ENCODE results near the gene RPL10A. TPM values are rescaled to one million over a fixed set of nuclear protein-coding genes. Genes with fewer than 3 reads are reported as not detected.

The RPL10A gene
- total RNA-seq, 1 donor from 2014 or later = 1,245 TPM

DNA sequence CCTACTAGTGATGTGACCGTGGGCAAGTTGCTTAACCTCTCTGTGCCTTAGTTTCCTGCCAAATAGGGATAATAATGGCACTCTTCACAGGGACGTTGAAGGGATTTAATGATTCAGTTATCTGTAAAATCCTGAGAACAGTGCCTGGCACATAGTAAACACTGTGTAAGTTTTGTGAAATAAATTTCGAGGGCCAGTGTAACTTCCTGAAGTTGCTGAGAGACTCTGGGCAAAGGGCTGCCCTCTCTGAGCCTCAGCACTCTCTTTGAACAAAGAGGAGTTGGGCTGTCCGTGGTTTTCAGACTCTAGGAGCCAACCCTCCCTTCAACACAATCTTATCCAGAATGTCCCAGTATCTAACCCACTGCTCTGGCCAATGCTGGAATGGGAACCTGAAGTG, 31.2 kb downstream of the RPL10A start:
- Mint-ChIP-seq H3K4me1 (ENCODE audit: unreplicated experiment) (peaks cover 40% of the 10 kb centered on the region), H3K27ac (ENCODE audit: unreplicated experiment) (no peak overlapping the region), H3K36me3 (ENCODE audit: unreplicated experiment) (no peaks in the 10 kb centered on the region), H3K9me3 (ENCODE audit: unreplicated experiment) (no peaks in the 10 kb centered on the region), H3K27me3 (ENCODE audit: unreplicated experiment) (no peaks in the 10 kb centered on the region), H3K4me3 (ENCODE audit: unreplicated experiment) (no peak overlapping the region)
- TF ChIP-seq, protein P1, sequence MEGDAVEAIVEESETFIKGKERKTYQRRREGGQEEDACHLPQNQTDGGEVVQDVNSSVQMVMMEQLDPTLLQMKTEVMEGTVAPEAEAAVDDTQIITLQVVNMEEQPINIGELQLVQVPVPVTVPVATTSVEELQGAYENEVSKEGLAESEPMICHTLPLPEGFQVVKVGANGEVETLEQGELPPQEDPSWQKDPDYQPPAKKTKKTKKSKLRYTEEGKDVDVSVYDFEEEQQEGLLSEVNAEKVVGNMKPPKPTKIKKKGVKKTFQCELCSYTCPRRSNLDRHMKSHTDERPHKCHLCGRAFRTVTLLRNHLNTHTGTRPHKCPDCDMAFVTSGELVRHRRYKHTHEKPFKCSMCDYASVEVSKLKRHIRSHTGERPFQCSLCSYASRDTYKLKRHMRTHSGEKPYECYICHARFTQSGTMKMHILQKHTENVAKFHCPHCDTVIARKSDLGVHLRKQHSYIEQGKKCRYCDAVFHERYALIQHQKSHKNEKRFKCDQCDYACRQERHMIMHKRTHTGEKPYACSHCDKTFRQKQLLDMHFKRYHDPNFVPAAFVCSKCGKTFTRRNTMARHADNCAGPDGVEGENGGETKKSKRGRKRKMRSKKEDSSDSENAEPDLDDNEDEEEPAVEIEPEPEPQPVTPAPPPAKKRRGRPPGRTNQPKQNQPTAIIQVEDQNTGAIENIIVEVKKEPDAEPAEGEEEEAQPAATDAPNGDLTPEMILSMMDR (IDR thresholded peaks at IDR 0.05) = no peak
- DNase-seq (ENCODE audit: extremely low spot score, unreplicated experiment) = no peak

DNA sequence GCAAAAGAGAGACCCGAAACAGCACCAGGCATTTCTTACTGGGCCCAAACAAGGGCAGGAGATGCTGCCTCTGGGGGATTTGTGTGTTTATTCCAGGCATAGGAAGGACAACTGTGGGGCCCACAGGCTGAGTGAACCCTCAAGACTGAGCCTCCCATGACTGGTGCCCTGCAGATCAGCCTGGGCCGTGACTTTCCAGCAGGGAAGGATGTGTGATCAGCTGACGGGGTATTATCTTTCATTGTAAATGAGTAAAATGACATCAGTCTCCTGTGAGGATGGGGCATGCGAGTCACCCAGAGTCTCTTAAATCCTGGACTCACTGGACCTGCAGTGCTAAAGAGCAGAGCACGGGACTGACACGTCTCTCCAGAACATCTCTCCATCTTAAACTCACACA, 32.6 kb downstream of the RPL10A start:
- peaks cover 5% of the 10 kb centered on the region for H3K27me3 Mint-ChIP-seq (ENCODE audit: unreplicated experiment)
- no peak for DNase-seq (ENCODE audit: extremely low spot score, unreplicated experiment)
- no peaks in the 10 kb centered on the region for H3K36me3 Mint-ChIP-seq (ENCODE audit: unreplicated experiment)

DNA sequence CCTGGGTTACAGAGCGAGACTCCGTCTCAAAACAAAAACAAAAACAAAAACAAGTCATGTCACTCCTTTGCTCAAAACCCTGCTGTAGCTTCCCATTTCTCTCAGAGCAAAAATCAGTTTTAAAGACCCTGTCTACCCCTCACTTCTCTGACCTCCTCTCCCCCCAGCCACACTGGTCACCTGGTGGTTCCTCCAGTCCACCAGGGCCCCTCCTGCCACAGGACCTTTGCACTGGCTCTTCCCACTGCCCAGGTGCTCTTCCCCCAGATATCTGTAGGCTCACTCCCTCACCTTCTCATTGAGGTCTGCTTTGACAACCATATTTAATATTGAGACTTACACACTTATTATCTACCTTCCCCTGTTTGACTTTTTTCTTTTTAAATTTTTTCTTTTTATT, 33.6 kb downstream of the RPL10A start:
- H3K4me3 Mint-ChIP-seq (ENCODE audit: unreplicated experiment) = no peak overlapping the region
- H3K36me3 Mint-ChIP-seq (ENCODE audit: unreplicated experiment) = no peaks in the 10 kb centered on the region
- H3K27me3 Mint-ChIP-seq (ENCODE audit: unreplicated experiment) = peaks cover 5% of the 10 kb centered on the region
- H3K9me3 Mint-ChIP-seq (ENCODE audit: unreplicated experiment) = no peaks in the 10 kb centered on the region
- no peak overlapping the region for H3K27ac Mint-ChIP-seq (ENCODE audit: unreplicated experiment)
- no peak for DNase-seq (ENCODE audit: extremely low spot score, unreplicated experiment)
- TF ChIP-seq, protein P1 (IDR thresholded peaks at IDR 0.05) = no peak
- peaks cover 25% of the 10 kb centered on the region for H3K4me1 Mint-ChIP-seq (ENCODE audit: unreplicated experiment)

More for the DNA sequence above, 32.6 kb downstream of the RPL10A start:
- Mint-ChIP-seq H3K9me3 (ENCODE audit: unreplicated experiment) (no peaks in the 10 kb centered on the region), H3K4me3 (ENCODE audit: unreplicated experiment) (no peak overlapping the region), H3K4me1 (ENCODE audit: unreplicated experiment) (peaks cover 26% of the 10 kb centered on the region), H3K27ac (ENCODE audit: unreplicated experiment) (peak overlapping the region; percentile 17)
- TF ChIP-seq, protein P1 (IDR thresholded peaks at IDR 0.05) = no peak

DNA sequence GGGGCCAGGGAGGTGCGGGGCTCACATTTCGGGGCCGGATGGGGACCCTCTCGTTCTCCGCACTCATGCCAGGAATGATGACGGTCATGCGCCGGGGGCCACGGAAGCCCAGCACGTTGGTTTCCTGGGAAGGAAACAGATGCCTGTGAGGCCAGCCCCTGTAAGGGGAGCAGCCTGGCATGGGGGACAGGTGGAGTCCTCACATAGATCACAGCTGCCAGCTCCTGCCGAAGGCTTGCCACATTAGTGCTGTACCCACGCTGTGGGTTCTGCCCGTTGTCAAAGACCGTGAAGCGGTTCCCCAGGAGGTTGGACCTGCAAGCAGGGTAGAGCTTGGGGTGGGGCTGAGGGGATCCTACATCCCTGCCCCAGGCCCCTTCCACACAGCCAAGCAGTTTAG, 35.3 kb downstream of the RPL10A start:
- no peak for DNase-seq (ENCODE audit: extremely low spot score, unreplicated experiment)
- TF ChIP-seq, protein P1 (IDR thresholded peaks at IDR 0.05) = no peak
- no peaks in the 10 kb centered on the region for H3K36me3 Mint-ChIP-seq (ENCODE audit: unreplicated experiment)

DNA sequence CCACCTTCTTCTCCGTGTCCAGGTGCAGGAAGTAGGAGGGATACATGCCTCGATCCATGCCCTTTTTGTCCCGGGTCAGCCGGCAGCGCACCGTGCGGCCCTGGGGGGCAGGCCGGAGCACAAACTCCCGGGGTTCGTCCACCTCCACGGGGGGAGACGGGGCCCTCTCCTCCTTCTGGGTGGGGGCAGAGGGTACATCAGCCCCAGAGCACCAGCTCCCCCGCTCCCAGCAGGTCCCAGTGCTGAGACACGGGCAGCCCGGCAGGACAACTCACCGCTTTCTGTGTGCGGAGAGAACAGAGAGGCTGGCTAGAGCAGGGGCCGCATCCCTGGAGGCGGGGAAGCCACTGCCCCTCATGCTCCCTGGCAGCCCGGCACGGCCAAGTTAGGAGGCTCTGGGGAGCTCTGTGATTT, 37.8 kb downstream of the RPL10A start:
- H3K36me3 Mint-ChIP-seq (ENCODE audit: unreplicated experiment) = no peaks in the 10 kb centered on the region
- DNase-seq (ENCODE audit: extremely low spot score, unreplicated experiment) = no peak
- no peak overlapping the region for H3K4me3 Mint-ChIP-seq (ENCODE audit: unreplicated experiment)

More for the DNA sequence above, 35.3 kb downstream of the RPL10A start:
- Mint-ChIP-seq H3K4me1 (ENCODE audit: unreplicated experiment) (peaks cover 17% of the 10 kb centered on the region), H3K9me3 (ENCODE audit: unreplicated experiment) (no peaks in the 10 kb centered on the region), H3K27me3 (ENCODE audit: unreplicated experiment) (peaks cover 5% of the 10 kb centered on the region), H3K4me3 (ENCODE audit: unreplicated experiment) (no peak overlapping the region), H3K27ac (ENCODE audit: unreplicated experiment) (no peak overlapping the region)

More for the DNA sequence above, 37.8 kb downstream of the RPL10A start:
- TF ChIP-seq, protein P1 (IDR thresholded peaks at IDR 0.05) = no peak
- Mint-ChIP-seq H3K4me1 (ENCODE audit: unreplicated experiment) (peaks cover 2% of the 10 kb centered on the region), H3K9me3 (ENCODE audit: unreplicated experiment) (no peaks in the 10 kb centered on the region), H3K27ac (ENCODE audit: unreplicated experiment) (no peak overlapping the region), H3K27me3 (ENCODE audit: unreplicated experiment) (peaks cover 5% of the 10 kb centered on the region)
